ES-I3 (cell line): Measurements from ENCODE around the gene SERPINI2.

Experiments
- H3K36me3 ChIP-seq: 2 replicates; pipeline ENCODE4 v1.6.1; 2013; ENCODE audit warnings: mild to moderate bottlenecking, low read length, control low read depth, moderate library complexity; ENCODE audit not compliant: insufficient read depth
- H3K4me1 ChIP-seq: 2 replicates; pipeline ENCODE4 v1.6.1; 2013; ENCODE audit warnings: mild to moderate bottlenecking, control low read depth, low read length; ENCODE audit not compliant: insufficient read depth
- H3K9ac ChIP-seq: 2 replicates; pipeline ENCODE4 v1.6.1; 2013; ENCODE audit warnings: low read depth, mild to moderate bottlenecking, low read length, moderate library complexity
- H3K9me3 ChIP-seq: 2 replicates; pipeline ENCODE4 v1.6.1; 2013; ENCODE audit warnings: mild to moderate bottlenecking, low read length, moderate library complexity; ENCODE audit not compliant: control insufficient read depth, insufficient read depth

Gene SERPINI2, protein sequence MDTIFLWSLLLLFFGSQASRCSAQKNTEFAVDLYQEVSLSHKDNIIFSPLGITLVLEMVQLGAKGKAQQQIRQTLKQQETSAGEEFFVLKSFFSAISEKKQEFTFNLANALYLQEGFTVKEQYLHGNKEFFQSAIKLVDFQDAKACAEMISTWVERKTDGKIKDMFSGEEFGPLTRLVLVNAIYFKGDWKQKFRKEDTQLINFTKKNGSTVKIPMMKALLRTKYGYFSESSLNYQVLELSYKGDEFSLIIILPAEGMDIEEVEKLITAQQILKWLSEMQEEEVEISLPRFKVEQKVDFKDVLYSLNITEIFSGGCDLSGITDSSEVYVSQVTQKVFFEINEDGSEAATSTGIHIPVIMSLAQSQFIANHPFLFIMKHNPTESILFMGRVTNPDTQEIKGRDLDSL

GRCh38 chr3:167473863-167474262 lies at the start of gene SERPINI2:
SERPINI2 (minus strand) TSS chr3:167474042; CDS start chr3:167471834, 2,208 bp downstream.
- Histone ChIP-seq H3K9ac (no peak within 1 kb of the TSS), H3K36me3 (no peaks in the 10 kb centered on the region), H3K9me3 (no peaks in the 10 kb centered on the region), H3K4me1 (no peaks in the 10 kb centered on the region)

DNA sequence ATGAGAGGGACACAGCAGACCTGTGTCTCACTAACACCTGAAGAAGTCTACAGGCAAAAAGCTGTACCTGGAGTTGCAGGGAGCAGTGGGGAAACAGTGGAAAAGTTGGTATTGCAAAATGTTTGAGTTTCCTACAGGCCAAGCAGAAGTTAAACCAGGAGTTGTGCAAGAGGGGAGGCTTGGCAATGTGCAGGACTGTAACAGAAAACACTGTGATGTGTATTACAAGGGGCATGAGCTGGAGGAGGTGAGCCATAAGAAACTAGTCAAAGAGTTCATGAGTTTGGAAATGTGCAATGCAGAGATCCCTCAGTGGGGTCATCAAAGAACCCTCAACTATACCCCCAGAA lies 47.1 kb upstream of the SERPINI2 start:
- no peaks in the 10 kb centered on the region for H3K4me1 ChIP-seq
- no peak overlapping the region for H3K9ac ChIP-seq
- H3K36me3 ChIP-seq = no peaks in the 10 kb centered on the region
- no peaks in the 10 kb centered on the region for H3K9me3 ChIP-seq

DNA sequence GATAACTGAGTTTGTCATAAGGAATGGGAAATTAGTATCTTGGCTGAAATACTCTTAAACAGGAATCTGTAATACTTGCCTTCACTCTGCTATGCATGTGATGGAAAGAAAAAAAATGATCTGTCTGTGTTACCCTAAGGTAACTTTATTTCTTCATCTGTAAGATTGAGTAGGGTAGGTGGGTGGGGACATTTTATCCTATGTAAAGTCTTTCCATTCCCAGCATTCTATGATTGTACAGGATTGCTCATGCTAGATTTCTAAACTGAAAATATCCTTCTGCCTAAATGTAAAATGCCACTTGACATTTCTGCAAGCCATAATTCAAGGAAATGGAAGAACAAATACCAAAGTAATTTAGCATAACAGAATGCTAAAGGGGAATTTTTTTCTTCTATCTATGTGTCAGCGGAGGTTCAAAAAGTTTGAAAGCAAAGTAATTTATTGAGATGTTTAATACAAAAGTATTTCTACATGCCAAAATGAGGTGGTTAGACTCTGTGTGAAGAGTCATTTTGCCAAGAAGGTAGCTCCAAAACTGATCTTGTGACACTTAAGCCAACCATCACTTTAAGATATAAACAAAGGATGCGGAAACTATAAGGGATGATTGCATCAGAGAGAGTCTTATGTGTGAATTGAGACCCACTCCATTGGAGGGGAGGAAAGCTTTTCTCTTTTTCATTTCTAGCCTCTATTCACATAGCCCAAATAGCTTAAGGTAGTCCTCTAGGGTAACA lies 46.6 kb upstream of the SERPINI2 start:
- Histone ChIP-seq H3K36me3 (no peaks in the 10 kb centered on the region), H3K9me3 (no peaks in the 10 kb centered on the region), H3K4me1 (no peaks in the 10 kb centered on the region), H3K9ac (no peak overlapping the region)

GRCh38 chr3:167507954-167508353 lies 34.1 kb upstream of the SERPINI2 start:
- no peaks in the 10 kb centered on the region for H3K36me3 ChIP-seq

DNA sequence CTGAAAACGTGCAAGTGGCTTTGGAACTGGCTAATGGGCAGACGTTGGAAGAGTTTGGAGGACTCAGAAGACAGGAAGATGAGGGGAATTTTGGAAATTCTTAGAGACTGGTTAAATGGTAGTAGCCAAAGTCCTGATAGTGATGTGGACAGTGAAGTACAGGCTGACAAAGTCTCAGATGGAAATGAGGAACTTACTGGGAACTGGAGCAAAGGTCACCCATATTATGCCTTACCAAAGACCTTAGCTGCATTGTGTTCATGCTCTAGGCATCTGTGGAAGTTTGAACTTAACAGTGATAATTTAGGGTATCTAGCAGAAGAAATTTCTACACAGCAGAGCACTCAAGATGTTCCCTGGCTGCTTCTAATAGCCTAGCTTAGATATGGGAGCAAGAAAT lies 28.6 kb upstream of the SERPINI2 start:
- Histone ChIP-seq H3K9me3 (no peaks in the 10 kb centered on the region), H3K9ac (no peak overlapping the region), H3K4me1 (no peaks in the 10 kb centered on the region), H3K36me3 (no peaks in the 10 kb centered on the region)

More at GRCh38 chr3:167507954-167508353, 34.1 kb upstream of the SERPINI2 start:
- no peaks in the 10 kb centered on the region for H3K4me1 ChIP-seq
- H3K9ac ChIP-seq = no peak overlapping the region
- no peaks in the 10 kb centered on the region for H3K9me3 ChIP-seq

GRCh38 chr3:167501941-167502340 lies 28.1 kb upstream of the SERPINI2 start:
- Histone ChIP-seq H3K9me3 (no peaks in the 10 kb centered on the region), H3K9ac (no peak overlapping the region), H3K36me3 (no peaks in the 10 kb centered on the region)

DNA sequence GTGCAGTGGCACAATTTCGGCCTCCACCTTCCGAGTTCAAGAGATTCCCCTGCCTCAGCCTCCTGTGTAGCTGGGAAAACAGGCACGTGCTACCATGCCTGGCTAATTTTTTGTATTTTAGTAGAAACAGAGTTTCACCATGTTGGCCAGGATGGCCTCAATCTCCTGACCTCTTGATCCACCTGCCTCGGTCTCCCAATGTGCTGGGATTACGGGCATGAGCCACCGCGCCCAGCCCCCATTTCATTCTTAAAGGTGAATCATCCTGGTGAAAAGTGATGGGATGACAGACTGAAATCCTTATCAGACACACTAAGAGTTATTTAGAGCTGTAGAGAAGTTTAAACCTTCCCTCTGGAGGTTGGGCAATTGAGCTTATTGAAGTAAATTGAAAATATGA lies 24.1 kb upstream of the SERPINI2 start:
- no peaks in the 10 kb centered on the region for H3K36me3 ChIP-seq
- no peaks in the 10 kb centered on the region for H3K9me3 ChIP-seq
- no peak overlapping the region for H3K9ac ChIP-seq
- no peaks in the 10 kb centered on the region; the same call in 1 of the 2 replicates for H3K4me1 ChIP-seq

More at GRCh38 chr3:167501941-167502340, 28.1 kb upstream of the SERPINI2 start:
- no peaks in the 10 kb centered on the region for H3K4me1 ChIP-seq

- Histone ChIP-seq H3K9me3 (no peaks in the 10 kb centered on the region), H3K36me3 (no peaks in the 10 kb centered on the region), H3K4me1 (peaks cover 9% of the 10 kb centered on the region; the same call in 1 of the 2 replicates), H3K9ac (no peak overlapping the region)
Measured at GRCh38 chr3:167493244-167493643, 19.4 kb upstream of the SERPINI2 start.

DNA sequence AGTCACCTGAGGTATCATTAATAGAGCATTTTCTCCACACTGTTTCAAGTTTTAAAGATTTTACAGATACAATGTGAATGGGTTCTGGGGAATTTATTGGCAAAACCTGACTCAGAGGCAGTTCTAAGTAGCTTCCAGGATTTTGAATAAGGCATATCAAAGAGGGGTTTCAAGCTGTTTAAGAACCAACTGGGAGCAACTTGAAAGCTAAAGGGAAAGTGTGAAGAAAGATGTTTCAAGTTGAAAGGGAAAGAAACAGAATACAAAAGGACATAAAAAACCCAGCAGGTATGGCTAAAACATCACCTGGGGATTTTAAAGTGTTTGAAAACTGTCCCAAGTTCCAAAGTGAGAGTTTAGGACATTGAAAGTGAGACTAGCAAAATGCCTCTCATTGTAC lies 17.8 kb upstream of the SERPINI2 start:
- Histone ChIP-seq H3K4me1 (peaks cover 9% of the 10 kb centered on the region; the same call in 1 of the 2 replicates), H3K9ac (no peak overlapping the region), H3K36me3 (no peaks in the 10 kb centered on the region), H3K9me3 (no peaks in the 10 kb centered on the region)

GRCh38 chr3:167489571-167489970 lies 15.7 kb upstream of the SERPINI2 start:
- Histone ChIP-seq H3K9ac (no peak overlapping the region), H3K9me3 (no peaks in the 10 kb centered on the region), H3K36me3 (no peaks in the 10 kb centered on the region), H3K4me1 (peaks cover 9% of the 10 kb centered on the region; the same call in 1 of the 2 replicates)

- H3K9ac ChIP-seq = no peak overlapping the region
- H3K9me3 ChIP-seq = no peaks in the 10 kb centered on the region
- H3K4me1 ChIP-seq = peaks cover 9% of the 10 kb centered on the region; the same call in 1 of the 2 replicates
- H3K36me3 ChIP-seq = no peaks in the 10 kb centered on the region
Measured at GRCh38 chr3:167487556-167487955, 13.7 kb upstream of the SERPINI2 start.

GRCh38 chr3:167484551-167484950 lies 10.7 kb upstream of the SERPINI2 start:
- Histone ChIP-seq H3K4me1 (no peaks in the 10 kb centered on the region), H3K9me3 (no peaks in the 10 kb centered on the region), H3K9ac (no peak overlapping the region), H3K36me3 (no peaks in the 10 kb centered on the region)

- Histone ChIP-seq H3K36me3 (no peaks in the 10 kb centered on the region), H3K9me3 (no peaks in the 10 kb centered on the region), H3K4me1 (no peaks in the 10 kb centered on the region), H3K9ac (no peak overlapping the region)
Measured at GRCh38 chr3:167483708-167484475, 10.1 kb upstream of the SERPINI2 start.

- no peak overlapping the region for H3K9ac ChIP-seq
- no peaks in the 10 kb centered on the region for H3K36me3 ChIP-seq
- H3K4me1 ChIP-seq = no peaks in the 10 kb centered on the region
- no peaks in the 10 kb centered on the region for H3K9me3 ChIP-seq
Measured at GRCh38 chr3:167481164-167481563, 7.3 kb upstream of the SERPINI2 start.
